PFSK-1 (cell line): ENCODE measurements around the gene R3HDM1.

Source experiments
- POLR2AphosphoS5 ChIP-seq: IDR thresholded peaks from 2 replicates; pipeline ENCODE4 v1.6.1; 2012; ENCODE audit warnings: low read depth, mild to moderate bottlenecking, control low read depth, low read length, moderate library complexity
- SIN3A ChIP-seq: IDR thresholded peaks from 2 replicates; pipeline ENCODE4 v1.6.1; 2012; ENCODE audit warnings: mild to moderate bottlenecking, low read length, moderate library complexity, borderline replicate concordance; ENCODE audit not compliant: insufficient read depth

GRCh38 chr2:135773917-135774316, 242.6 kb downstream of the R3HDM1 start:
- TF ChIP-seq POLR2AphosphoS5 (no peak), SIN3A (no peak)
